ENCODE measurements around the gene TCEAL4. TPM values are rescaled to one million over a fixed set of nuclear protein-coding genes. Genes with fewer than 3 reads are reported as not detected.

Gene TCEAL4
- total and polyA plus RNA-seq, 2 of the 13 experiments (the other 11 are each of a cell fraction or from before 2014, with no cell fraction given): 12.6 to 31.0 TPM

DNA sequence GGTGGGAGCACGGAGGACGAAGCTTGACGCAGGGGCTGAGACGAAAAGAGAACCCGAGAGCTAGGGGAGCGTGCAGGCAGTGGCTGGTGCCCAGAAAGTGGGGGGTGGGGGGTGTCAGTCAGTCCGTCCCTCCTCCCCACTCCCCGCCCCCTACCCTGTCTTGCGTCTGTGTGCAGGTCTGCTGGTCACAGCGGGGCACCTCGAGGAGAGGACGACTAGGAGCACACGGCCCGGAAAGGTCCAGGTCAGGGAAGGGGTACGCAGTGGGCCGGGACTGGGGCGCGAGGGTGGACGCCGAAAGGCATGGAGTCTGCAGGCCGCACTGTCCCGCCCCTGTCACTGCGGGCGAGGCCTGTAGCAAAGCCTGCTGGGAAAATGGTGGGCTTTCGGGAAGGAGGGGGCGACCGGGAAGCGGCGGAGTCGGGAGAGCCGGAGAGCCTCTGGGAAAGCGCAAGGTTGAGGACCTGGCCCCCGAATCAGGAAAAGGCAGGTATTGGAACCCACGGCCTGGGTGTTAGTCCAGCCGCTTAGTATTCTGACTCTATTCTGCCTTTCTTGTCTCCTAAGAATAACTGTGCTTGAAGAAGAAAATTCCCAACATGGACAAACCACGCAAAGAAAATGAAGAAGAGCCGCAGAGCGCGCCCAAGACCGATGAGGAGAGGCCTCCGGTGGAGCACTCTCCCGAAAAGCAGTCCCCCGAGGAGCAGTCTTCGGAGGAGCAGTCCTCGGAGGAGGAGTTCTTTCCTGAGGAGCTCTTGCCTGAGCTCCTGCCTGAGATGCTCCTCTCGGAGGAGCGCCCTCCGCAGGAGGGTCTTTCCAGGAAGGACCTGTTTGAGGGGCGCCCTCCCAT lies 44.2 kb downstream of the TCEAL4 start (continued):
- TF ChIP-seq, protein P1, sequence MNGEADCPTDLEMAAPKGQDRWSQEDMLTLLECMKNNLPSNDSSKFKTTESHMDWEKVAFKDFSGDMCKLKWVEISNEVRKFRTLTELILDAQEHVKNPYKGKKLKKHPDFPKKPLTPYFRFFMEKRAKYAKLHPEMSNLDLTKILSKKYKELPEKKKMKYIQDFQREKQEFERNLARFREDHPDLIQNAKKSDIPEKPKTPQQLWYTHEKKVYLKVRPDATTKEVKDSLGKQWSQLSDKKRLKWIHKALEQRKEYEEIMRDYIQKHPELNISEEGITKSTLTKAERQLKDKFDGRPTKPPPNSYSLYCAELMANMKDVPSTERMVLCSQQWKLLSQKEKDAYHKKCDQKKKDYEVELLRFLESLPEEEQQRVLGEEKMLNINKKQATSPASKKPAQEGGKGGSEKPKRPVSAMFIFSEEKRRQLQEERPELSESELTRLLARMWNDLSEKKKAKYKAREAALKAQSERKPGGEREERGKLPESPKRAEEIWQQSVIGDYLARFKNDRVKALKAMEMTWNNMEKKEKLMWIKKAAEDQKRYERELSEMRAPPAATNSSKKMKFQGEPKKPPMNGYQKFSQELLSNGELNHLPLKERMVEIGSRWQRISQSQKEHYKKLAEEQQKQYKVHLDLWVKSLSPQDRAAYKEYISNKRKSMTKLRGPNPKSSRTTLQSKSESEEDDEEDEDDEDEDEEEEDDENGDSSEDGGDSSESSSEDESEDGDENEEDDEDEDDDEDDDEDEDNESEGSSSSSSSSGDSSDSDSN (CRISPR knock-in tag; IDR thresholded peaks at IDR 0.05): 0 out of 2 replicates have a peak, but pooled peaks have one; percentile 28
- TF ChIP-seq, protein P2, sequence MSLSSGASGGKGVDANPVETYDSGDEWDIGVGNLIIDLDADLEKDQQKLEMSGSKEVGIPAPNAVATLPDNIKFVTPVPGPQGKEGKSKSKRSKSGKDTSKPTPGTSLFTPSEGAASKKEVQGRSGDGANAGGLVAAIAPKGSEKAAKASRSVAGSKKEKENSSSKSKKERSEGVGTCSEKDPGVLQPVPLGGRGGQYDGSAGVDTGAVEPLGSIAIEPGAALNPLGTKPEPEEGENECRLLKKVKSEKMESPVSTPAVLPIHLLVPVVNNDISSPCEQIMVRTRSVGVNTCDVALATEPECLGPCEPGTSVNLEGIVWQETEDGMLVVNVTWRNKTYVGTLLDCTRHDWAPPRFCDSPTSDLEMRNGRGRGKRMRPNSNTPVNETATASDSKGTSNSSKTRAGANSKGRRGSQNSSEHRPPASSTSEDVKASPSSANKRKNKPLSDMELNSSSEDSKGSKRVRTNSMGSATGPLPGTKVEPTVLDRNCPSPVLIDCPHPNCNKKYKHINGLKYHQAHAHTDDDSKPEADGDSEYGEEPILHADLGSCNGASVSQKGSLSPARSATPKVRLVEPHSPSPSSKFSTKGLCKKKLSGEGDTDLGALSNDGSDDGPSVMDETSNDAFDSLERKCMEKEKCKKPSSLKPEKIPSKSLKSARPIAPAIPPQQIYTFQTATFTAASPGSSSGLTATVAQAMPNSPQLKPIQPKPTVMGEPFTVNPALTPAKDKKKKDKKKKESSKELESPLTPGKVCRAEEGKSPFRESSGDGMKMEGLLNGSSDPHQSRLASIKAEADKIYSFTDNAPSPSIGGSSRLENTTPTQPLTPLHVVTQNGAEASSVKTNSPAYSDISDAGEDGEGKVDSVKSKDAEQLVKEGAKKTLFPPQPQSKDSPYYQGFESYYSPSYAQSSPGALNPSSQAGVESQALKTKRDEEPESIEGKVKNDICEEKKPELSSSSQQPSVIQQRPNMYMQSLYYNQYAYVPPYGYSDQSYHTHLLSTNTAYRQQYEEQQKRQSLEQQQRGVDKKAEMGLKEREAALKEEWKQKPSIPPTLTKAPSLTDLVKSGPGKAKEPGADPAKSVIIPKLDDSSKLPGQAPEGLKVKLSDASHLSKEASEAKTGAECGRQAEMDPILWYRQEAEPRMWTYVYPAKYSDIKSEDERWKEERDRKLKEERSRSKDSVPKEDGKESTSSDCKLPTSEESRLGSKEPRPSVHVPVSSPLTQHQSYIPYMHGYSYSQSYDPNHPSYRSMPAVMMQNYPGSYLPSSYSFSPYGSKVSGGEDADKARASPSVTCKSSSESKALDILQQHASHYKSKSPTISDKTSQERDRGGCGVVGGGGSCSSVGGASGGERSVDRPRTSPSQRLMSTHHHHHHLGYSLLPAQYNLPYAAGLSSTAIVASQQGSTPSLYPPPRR (CRISPR knock-in tag; IDR thresholded peaks at IDR 0.05; ENCODE audit: borderline replicate concordance): no peak
- TF ChIP-seq ZNF777 (CRISPR knock-in tag; IDR thresholded peaks at IDR 0.05): no peak
- 0 out of 2 replicates have a peak, but pooled peaks have one; percentile 47 for TF ChIP-seq PAX8 (CRISPR knock-in tag; IDR thresholded peaks at IDR 0.05; ENCODE audit: borderline replicate concordance)
- TF ChIP-seq ZFP82 (CRISPR knock-in tag; IDR thresholded peaks at IDR 0.05; ENCODE audit: borderline replicate concordance): no peak
- TF ChIP-seq HCFC1 (IDR thresholded peaks at IDR 0.05; ENCODE audit: low read depth, low read length): no peak
- no peak for TF ChIP-seq RCOR2 (CRISPR knock-in tag; IDR thresholded peaks at IDR 0.05)
- TF ChIP-seq HOXA9 (CRISPR knock-in tag; IDR thresholded peaks at IDR 0.05; ENCODE audit: borderline replicate concordance): no peak
- no peak for TF ChIP-seq ZNF850 (CRISPR knock-in tag; conservative IDR thresholded peaks at IDR 0.05)
- TF ChIP-seq SMYD3 (CRISPR knock-in tag; IDR thresholded peaks at IDR 0.05): no peak
- TF ChIP-seq KLF16 (CRISPR knock-in tag; IDR thresholded peaks at IDR 0.05): no peak
- TF ChIP-seq ZFP37 (CRISPR knock-in tag; IDR thresholded peaks at IDR 0.05; ENCODE audit: borderline replicate concordance): no peak
- no peak for TF ChIP-seq PRMT3 (CRISPR knock-in tag; IDR thresholded peaks at IDR 0.05; ENCODE audit: borderline replicate concordance, low read depth)
- no peak for TF ChIP-seq ZSCAN30 (CRISPR knock-in tag; IDR thresholded peaks at IDR 0.05)
- no peak for TF ChIP-seq ZNF619 (CRISPR knock-in tag; IDR thresholded peaks at IDR 0.05)
- TF ChIP-seq TAF1 (CRISPR knock-in tag; IDR thresholded peaks at IDR 0.05): 0 out of 2 replicates have a peak, but pooled peaks have one; percentile 57
- no peak for TF ChIP-seq ZNF180 (CRISPR knock-in tag; IDR thresholded peaks at IDR 0.05; ENCODE audit: borderline replicate concordance, low read depth)
- no peak for TF ChIP-seq KLF15 (CRISPR knock-in tag; IDR thresholded peaks at IDR 0.05; ENCODE audit: borderline replicate concordance)
- no peak for TF ChIP-seq TAF15 (IDR thresholded peaks at IDR 0.05; ENCODE audit: low read depth, low read length, poor library complexity, severe bottlenecking)
- TF ChIP-seq, protein P3, sequence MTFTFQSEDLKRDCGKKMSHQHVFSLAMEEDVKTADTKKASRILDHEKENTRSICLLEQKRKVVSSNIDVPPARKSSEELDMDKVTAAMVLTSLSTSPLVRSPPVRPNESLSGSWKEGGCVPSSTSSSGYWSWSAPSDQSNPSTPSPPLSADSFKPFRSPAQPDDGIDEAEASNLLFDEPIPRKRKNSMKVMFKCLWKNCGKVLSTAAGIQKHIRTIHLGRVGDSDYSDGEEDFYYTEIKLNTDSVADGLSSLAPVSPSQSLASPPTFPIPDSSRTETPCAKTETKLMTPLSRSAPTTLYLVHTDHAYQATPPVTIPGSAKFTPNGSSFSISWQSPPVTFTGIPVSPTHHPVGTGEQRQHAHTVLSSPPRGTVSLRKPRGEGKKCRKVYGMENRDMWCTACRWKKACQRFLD (CRISPR knock-in tag; IDR thresholded peaks at IDR 0.05; ENCODE audit: borderline replicate concordance): no peak
- TF ChIP-seq ZNF430 (CRISPR knock-in tag; IDR thresholded peaks at IDR 0.05): no peak

Measured in HepG2 (cell line).